Fibroblast of the conjunctiva (primary cell): ENCODE measurements around the gene TBC1D13.
"Not testable (repeated sequence)": the region's sequence is repeated elsewhere in the genome, so short reads cannot be mapped to it uniquely, and the experiment has no call there.

ENCODE experiments used
- DNase-seq: peaks from one replicate; pipeline ENCODE4 v3.0.0-alpha.2; 2010; ENCODE audit warnings: low read depth

The TBC1D13 gene

GRCh38 chr9:128847803-128848202, 60.8 kb downstream of the TBC1D13 start:
- no peak for DNase-seq

- not testable (repeated sequence) for DNase-seq
Observed at GRCh38 chr9:128851024-128851423, 64.0 kb downstream of the TBC1D13 start.

GRCh38 chr9:128851779-128852600, 64.9 kb downstream of the TBC1D13 start:
- peak; percentile 9 for DNase-seq

DNA sequence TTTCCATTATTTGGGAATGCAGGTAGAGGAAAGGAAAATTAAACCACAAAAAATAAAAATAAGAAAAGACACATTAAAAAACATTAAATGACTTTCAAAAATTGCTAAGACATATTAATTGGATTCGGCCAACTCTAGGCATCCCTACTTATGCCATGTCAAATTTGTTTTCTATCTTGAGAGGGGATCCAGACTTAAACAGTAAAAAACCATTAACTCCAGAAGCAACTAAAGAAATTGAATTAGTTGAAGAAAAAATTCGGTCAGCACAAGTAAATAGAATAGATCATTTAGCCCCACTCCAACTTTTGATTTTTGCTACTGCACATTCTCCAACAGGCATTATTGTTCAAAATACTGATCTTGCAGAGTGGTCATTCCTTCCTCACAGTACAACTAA, 65.6 kb downstream of the TBC1D13 start:
- not testable (repeated sequence) for DNase-seq

- not testable (repeated sequence) for DNase-seq
Observed at GRCh38 chr9:128854454-128854853, 67.4 kb downstream of the TBC1D13 start.

DNA sequence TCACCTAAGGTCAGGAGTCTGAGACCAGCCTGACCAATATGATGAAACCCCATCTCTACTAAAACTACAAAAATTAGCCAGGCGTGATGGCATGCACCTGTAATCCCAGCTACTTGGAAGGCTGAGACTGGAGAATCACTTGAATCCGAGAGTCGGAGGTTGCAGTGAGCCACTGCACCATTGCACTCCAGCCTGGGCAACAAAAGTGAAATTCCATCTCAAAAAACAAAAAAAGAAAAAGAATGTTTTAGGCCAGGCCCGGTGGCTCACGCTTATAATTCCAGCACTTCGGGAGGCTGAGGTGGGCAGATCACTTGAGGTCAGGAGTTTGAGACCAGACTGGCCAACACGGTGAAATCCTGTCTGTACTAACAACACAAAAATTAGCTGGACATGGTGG, 71.4 kb downstream of the TBC1D13 start:
- not testable (repeated sequence) for DNase-seq
